ENCODE data around the gene RAE1. TPM values are rescaled to one million over a fixed set of nuclear protein-coding genes. Genes with fewer than 3 reads are reported as not detected.

The RAE1 gene
- total and polyA plus RNA-seq, 2 experiments from 2014 or later: 35.8 to 43.3 TPM

GRCh38 chr20:57372581-57373350 lies 21.7 kb downstream of the RAE1 start:
- H3K27ac ChIP-seq: no peak overlapping the region
- H3K4me3 ChIP-seq: no peak overlapping the region
- no peaks in the 10 kb centered on the region for H3K9me2 ChIP-seq (replicated peaks; ENCODE audit: insufficient read depth)
- H4K20me1 ChIP-seq (ENCODE audit: insufficient read depth, poor library complexity, severe bottlenecking): no peaks in the 10 kb centered on the region
- H3K79me2 ChIP-seq: no peaks in the 10 kb centered on the region
- no peaks in the 10 kb centered on the region for H3K4me1 ChIP-seq (ENCODE audit: insufficient read depth)
- no peak overlapping the region for H3K4me2 ChIP-seq
- 95% methylated on average over 25 of the region's 25 CpGs for WGBS (ENCODE audit: low lambda C conversion rate, missing lambda C conversion rate)
- DNase-seq (ENCODE audit: low spot score): no peak
- no peak overlapping the region for H2AFZ ChIP-seq
- H3K9me3 ChIP-seq (ENCODE audit: low read depth): no peaks in the 10 kb centered on the region
- no peaks in the 10 kb centered on the region for H3K36me3 ChIP-seq (replicated peaks; ENCODE audit: insufficient read depth, low read depth)
- no peak for TF ChIP-seq EZH2 (IDR thresholded peaks at IDR 0.05; ENCODE audit: borderline replicate concordance)
- no peak for TF ChIP-seq CTCF (IDR thresholded peaks at IDR 0.05; ENCODE audit: poor library complexity)
- no peak for TF ChIP-seq EZH2phosphoT487 (IDR thresholded peaks at IDR 0.05; ENCODE audit: low read depth, severe bottlenecking, unreplicated experiment)
- H3K27me3 ChIP-seq: no peaks in the 10 kb centered on the region

- 90% methylated on average over 12 of the region's 12 CpGs for WGBS (ENCODE audit: low lambda C conversion rate, missing lambda C conversion rate)
- Histone ChIP-seq H3K4me3 (no peak overlapping the region), H3K79me2 (no peaks in the 10 kb centered on the region), H3K36me3 (replicated peaks; ENCODE audit: insufficient read depth, low read depth) (no peaks in the 10 kb centered on the region), H4K20me1 (ENCODE audit: insufficient read depth, poor library complexity, severe bottlenecking) (no peaks in the 10 kb centered on the region), H3K4me2 (no peak overlapping the region), H3K9me2 (replicated peaks; ENCODE audit: insufficient read depth) (no peaks in the 10 kb centered on the region), H3K27ac (no peak overlapping the region), H3K9me3 (ENCODE audit: low read depth) (no peaks in the 10 kb centered on the region), H3K27me3 (no peaks in the 10 kb centered on the region), H2AFZ (no peak overlapping the region), H3K4me1 (ENCODE audit: insufficient read depth) (no peaks in the 10 kb centered on the region)
- TF ChIP-seq EZH2phosphoT487 (IDR thresholded peaks at IDR 0.05; ENCODE audit: low read depth, severe bottlenecking, unreplicated experiment) (no peak), CTCF (IDR thresholded peaks at IDR 0.05; ENCODE audit: poor library complexity) (no peak), EZH2 (IDR thresholded peaks at IDR 0.05; ENCODE audit: borderline replicate concordance) (no peak)
- DNase-seq (ENCODE audit: low spot score): no peak
These were observed 23.4 kb downstream of the RAE1 start for GRCh38 chr20:57374343-57374930.

GRCh38 chr20:57374931-57375651 lies 24.0 kb downstream of the RAE1 start:
- H2AFZ ChIP-seq: no peak overlapping the region
- TF ChIP-seq EZH2phosphoT487 (IDR thresholded peaks at IDR 0.05; ENCODE audit: low read depth, severe bottlenecking, unreplicated experiment) (no peak), CTCF (IDR thresholded peaks at IDR 0.05; ENCODE audit: poor library complexity) (no peak), EZH2 (IDR thresholded peaks at IDR 0.05; ENCODE audit: borderline replicate concordance) (no peak)
- no peaks in the 10 kb centered on the region for H3K4me1 ChIP-seq (ENCODE audit: insufficient read depth)
- H3K4me2 ChIP-seq: no peak overlapping the region
- H3K9me2 ChIP-seq (replicated peaks; ENCODE audit: insufficient read depth): no peaks in the 10 kb centered on the region
- DNase-seq (ENCODE audit: low spot score): no peak
- H4K20me1 ChIP-seq (ENCODE audit: insufficient read depth, poor library complexity, severe bottlenecking): no peaks in the 10 kb centered on the region
- H3K27ac ChIP-seq: no peak overlapping the region
- H3K36me3 ChIP-seq (replicated peaks; ENCODE audit: insufficient read depth, low read depth): no peaks in the 10 kb centered on the region
- H3K27me3 ChIP-seq: no peaks in the 10 kb centered on the region
- no peaks in the 10 kb centered on the region for H3K79me2 ChIP-seq
- H3K4me3 ChIP-seq: no peak overlapping the region
- no peaks in the 10 kb centered on the region for H3K9me3 ChIP-seq (ENCODE audit: low read depth)
- 94% methylated on average over 14 of the region's 14 CpGs for WGBS (ENCODE audit: low lambda C conversion rate, missing lambda C conversion rate)
